NK-92 (cell line): ENCODE results near the gene SIAE.

Experiments
- DNase-seq: peaks from one replicate; lab custom pipeline; 2025; ENCODE audit not compliant: unreplicated experiment; lab: John Stamatoyannopoulos, UW

Gene SIAE

GRCh38 chr11:124673333-124674167 is at the start of gene SIAE, which contains the start of gene SPA17:
Gene SIAE, minus strand, starts transcription at chr11:124673739. Its CDS starts 31 bp downstream, at chr11:124673708.
Gene SPA17, plus strand, starts transcription at chr11:124673904. Its CDS starts 1,361 bp downstream, at chr11:124675265.
- DNase-seq = no peak

- DNase-seq = no peak
These were observed 48.6 kb upstream of the SIAE start for GRCh38 chr11:124722176-124722575.

- no peak for DNase-seq
These were observed 46.0 kb upstream of the SIAE start for GRCh38 chr11:124719534-124719933.

- no peak for DNase-seq
These were observed 45.3 kb upstream of the SIAE start for GRCh38 chr11:124718801-124719200.

GRCh38 chr11:124717786-124718651 is 44.5 kb upstream of the SIAE start:
- no peak for DNase-seq

- DNase-seq = no peak
These were observed 43.9 kb upstream of the SIAE start for GRCh38 chr11:124717421-124717785.

GRCh38 chr11:124716591-124716990 is 43.1 kb upstream of the SIAE start:
- DNase-seq = no peak

GRCh38 chr11:124712392-124712791 is 38.9 kb upstream of the SIAE start:
- DNase-seq = no peak

- DNase-seq = no peak
These were observed 34.3 kb upstream of the SIAE start for GRCh38 chr11:124707829-124708228.

- no peak for DNase-seq
These were observed 26.5 kb upstream of the SIAE start for GRCh38 chr11:124700028-124700427.

GRCh38 chr11:124699547-124699946 is 26.0 kb upstream of the SIAE start:
- DNase-seq = no peak

GRCh38 chr11:124693142-124693541 is 19.6 kb upstream of the SIAE start:
- no peak for DNase-seq

- DNase-seq = no peak
These were observed 8.9 kb upstream of the SIAE start for GRCh38 chr11:124682443-124682842.

GRCh38 chr11:124681421-124681820 is 7.9 kb upstream of the SIAE start:
- DNase-seq = no peak

GRCh38 chr11:124678416-124678815 is 4.9 kb upstream of the SIAE start:
- DNase-seq = no peak

- DNase-seq = no peak
These were observed 2.8 kb upstream of the SIAE start for GRCh38 chr11:124676386-124676785.

- no peak for DNase-seq
These were observed 1.0 kb upstream of the SIAE start for GRCh38 chr11:124674571-124674970.

GRCh38 chr11:124674168-124674517 is 604 bp upstream of the SIAE start:
- no peak for DNase-seq

- DNase-seq = no peak
These were observed 863 bp downstream of the SIAE start for GRCh38 chr11:124672536-124673215.

- DNase-seq = no peak
These were observed 2.8 kb downstream of the SIAE start for GRCh38 chr11:124670732-124671131.

GRCh38 chr11:124669193-124669592 is 4.3 kb downstream of the SIAE start:
- no peak for DNase-seq
